ENCODE results near the gene HOOK1.

The HOOK1 gene

GRCh38 chr1:59852117-59852516 lies 37.4 kb downstream of the HOOK1 start:
- TF ChIP-seq CTCF (conservative IDR thresholded peaks at IDR 0.05) = no peak
- no peak overlapping the region for H3K27ac ChIP-seq

- H3K27ac ChIP-seq = peak overlapping the region; percentile 88; the same call in 1 of the 2 replicates
Measured at GRCh38 chr1:59855297-59855696, 40.5 kb downstream of the HOOK1 start.

- no peak for TF ChIP-seq CTCF (conservative IDR thresholded peaks at IDR 0.05)
- peak overlapping the region; percentile 88 for H3K27ac ChIP-seq
Measured at GRCh38 chr1:59856725-59857338, 42.1 kb downstream of the HOOK1 start.

GRCh38 chr1:59857679-59858354 lies 43.1 kb downstream of the HOOK1 start:
- peak overlapping the region; percentile 88 for H3K27ac ChIP-seq
- TF ChIP-seq CTCF (conservative IDR thresholded peaks at IDR 0.05) = no peak

GRCh38 chr1:59866462-59866861 lies 51.7 kb downstream of the HOOK1 start:
- no peak overlapping the region for H3K27ac ChIP-seq
- TF ChIP-seq CTCF (conservative IDR thresholded peaks at IDR 0.05) = no peak

GRCh38 chr1:59871746-59872145 lies 57.0 kb downstream of the HOOK1 start:
- no peak for TF ChIP-seq CTCF (conservative IDR thresholded peaks at IDR 0.05)
- no peak overlapping the region for H3K27ac ChIP-seq

GRCh38 chr1:59877108-59877682 lies 62.4 kb downstream of the HOOK1 start:
- no peak for TF ChIP-seq CTCF (conservative IDR thresholded peaks at IDR 0.05)
- H3K27ac ChIP-seq = no peak overlapping the region

- no peak for TF ChIP-seq CTCF (conservative IDR thresholded peaks at IDR 0.05)
- no peak overlapping the region for H3K27ac ChIP-seq
Measured at GRCh38 chr1:59878370-59878769, 63.6 kb downstream of the HOOK1 start.

Measured in VCaP (cell line).